Neural cell (in vitro differentiated cells): ENCODE data around the gene FAM107B.

Source experiments
- MXI1 ChIP-seq: fragments of 450-650 bp; conservative IDR thresholded peaks from 2 replicates; pipeline ENCODE4 v1.6.1; 2014; ENCODE audit warnings: antibody characterized with exemption, mild to moderate bottlenecking; ENCODE audit not compliant: poor library complexity, severe bottlenecking
- TF ChIP-seq, protein P1 (sequence below): fragments of 450-650 bp; IDR thresholded peaks from 2 replicates; pipeline ENCODE4 v1.5.1; 2014; ENCODE audit warnings: antibody characterized with exemption, mild to moderate bottlenecking, moderate library complexity; ENCODE audit not compliant: poor library complexity, severe bottlenecking

DNA sequence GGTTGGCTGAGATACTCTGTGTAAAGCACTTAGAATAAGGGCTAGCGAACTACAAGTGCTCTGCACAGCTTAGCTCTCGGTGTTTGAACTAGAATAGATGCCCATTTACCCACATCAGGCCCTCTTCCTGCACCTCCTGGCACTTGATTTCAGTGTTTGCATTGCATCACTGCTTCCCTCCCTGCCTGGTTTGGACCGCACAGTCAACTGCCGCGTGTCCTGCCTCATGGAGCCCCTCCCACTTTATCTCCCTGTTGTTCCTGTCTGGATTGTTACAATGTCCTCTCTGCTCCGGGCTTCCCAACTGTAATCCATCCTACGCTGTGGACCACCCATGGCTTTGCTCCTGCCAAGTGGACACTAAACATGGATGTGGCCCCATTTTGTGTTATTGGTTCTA is 2.3 kb downstream of the FAM107B start:
- TF ChIP-seq, protein P1, sequence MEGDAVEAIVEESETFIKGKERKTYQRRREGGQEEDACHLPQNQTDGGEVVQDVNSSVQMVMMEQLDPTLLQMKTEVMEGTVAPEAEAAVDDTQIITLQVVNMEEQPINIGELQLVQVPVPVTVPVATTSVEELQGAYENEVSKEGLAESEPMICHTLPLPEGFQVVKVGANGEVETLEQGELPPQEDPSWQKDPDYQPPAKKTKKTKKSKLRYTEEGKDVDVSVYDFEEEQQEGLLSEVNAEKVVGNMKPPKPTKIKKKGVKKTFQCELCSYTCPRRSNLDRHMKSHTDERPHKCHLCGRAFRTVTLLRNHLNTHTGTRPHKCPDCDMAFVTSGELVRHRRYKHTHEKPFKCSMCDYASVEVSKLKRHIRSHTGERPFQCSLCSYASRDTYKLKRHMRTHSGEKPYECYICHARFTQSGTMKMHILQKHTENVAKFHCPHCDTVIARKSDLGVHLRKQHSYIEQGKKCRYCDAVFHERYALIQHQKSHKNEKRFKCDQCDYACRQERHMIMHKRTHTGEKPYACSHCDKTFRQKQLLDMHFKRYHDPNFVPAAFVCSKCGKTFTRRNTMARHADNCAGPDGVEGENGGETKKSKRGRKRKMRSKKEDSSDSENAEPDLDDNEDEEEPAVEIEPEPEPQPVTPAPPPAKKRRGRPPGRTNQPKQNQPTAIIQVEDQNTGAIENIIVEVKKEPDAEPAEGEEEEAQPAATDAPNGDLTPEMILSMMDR: no peak
- TF ChIP-seq MXI1: no peak
